Activated CD4-positive, alpha-beta T cell treated with anti-CD3 and anti-CD28 coated beads for 24 hours (primary cell): ENCODE measurements around the gene STAM2.

Experiments used
- DNase-seq, 2 donors: peaks; one replicate each; pipeline ENCODE4 v3.0.0-alpha.2; 2020; ENCODE audit warnings: low read depth in 2 of 2

Gene STAM2

GRCh38 chr2:152071518-152071917 is 104.0 kb downstream of the STAM2 start:
- DNase-seq, result no peak

- DNase-seq, result no peak
These were observed 104.5 kb downstream of the STAM2 start for GRCh38 chr2:152071092-152071491.

- DNase-seq, result no peak
These were observed 107.3 kb downstream of the STAM2 start for GRCh38 chr2:152068226-152068625.

GRCh38 chr2:152067823-152068222 is 107.7 kb downstream of the STAM2 start:
- no peak for DNase-seq
